Heart left ventricle (tissue), 13 donors: ENCODE data around the gene CDK6.

Experiments used
- CTCF ChIP-seq, 12 donors: fragments of 200-600 bp; sonication (generic) in 4 of 12; IDR thresholded peaks; one replicate each; pipeline versions ENCODE4 v1.5.0 to v1.8.0; 2018 to 2022; ENCODE audit warnings: antibody characterized with exemption in 12 of 12, mild to moderate bottlenecking in 5 of 12
- POLR2A ChIP-seq, 2 donors: fragments of 450-650 bp; IDR thresholded peaks; one replicate each; pipeline ENCODE4 v1.6.1; 2017; ENCODE audit warnings: antibody characterized with exemption in 2 of 2, mild to moderate bottlenecking in 2 of 2, moderate library complexity in 2 of 2
- donor health status: ischemic (EF 13 %, LVEDD 7.1; RV severe dilation, severe dysfunction).
- donor health status: DM: no; HTN: yes; CAD: no.
- donor health status: DM: no; HTN: no; CAD: no.
- donor health status: ischemic (EF 25% LVEDD 6.9; RV normal size, moderate dysfunction).
- donor health status: ischemic (EF 25% LVEDD 5.7; RV mildly dilated, moderate dysfunction).
- donor health status: ischemic (EF 35%, LVEDD 5.7; RV mildly dilated, moderate dysfunction).
- donor health status: nonischemic (EF 11% LVEDD 7.7; RV severe dilation, severe dysfunction).
- donor health status: DM: yes; HTN: yes; CAD: no.
- donor health status: PGD.
- donor health status: ischemic (EF 29% LVEDD 5.4; RV normal size, mild dysfunction).
- donor health status: nonischemic (EF 23%, LVEDD 6.1; RV moderate dilation, normal function).

GRCh38 chr7:92839901-92840300, 3.5 kb upstream of the CDK6 start:
- TF ChIP-seq CTCF (IDR thresholded peaks at IDR 0.05) = no peak
- no peak for TF ChIP-seq POLR2A (IDR thresholded peaks at IDR 0.05)
